COLO668 (cell line): Measurements from ENCODE around the gene RIPOR2.
"Not testable (repeated sequence)": the region's sequence is repeated elsewhere in the genome, so short reads cannot be mapped to it uniquely, and the experiment has no call there.

Experiments used
- DNase-seq: peaks from one replicate; lab custom pipeline; 2025; ENCODE audit not compliant: unreplicated experiment; lab: John Stamatoyannopoulos, UW

Gene RIPOR2

DNA sequence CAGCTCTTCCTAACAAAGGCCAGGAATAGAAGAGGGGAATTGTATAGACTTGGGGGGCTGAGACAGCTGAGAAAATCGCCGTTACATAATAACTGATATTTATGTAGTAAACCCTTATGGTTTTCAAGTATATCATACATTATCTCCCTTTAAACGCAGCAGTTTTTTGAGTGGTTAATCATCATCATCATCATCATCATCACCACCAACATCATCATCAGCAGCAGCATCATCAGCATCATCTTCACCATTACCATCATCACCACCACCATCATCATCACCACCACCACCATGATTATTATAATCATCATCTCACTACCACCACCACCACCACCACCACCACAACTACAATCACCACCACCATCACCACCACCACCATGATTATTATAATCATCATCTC lies 9.1 kb downstream of the RIPOR2 start:
- not testable (repeated sequence) for DNase-seq

DNA sequence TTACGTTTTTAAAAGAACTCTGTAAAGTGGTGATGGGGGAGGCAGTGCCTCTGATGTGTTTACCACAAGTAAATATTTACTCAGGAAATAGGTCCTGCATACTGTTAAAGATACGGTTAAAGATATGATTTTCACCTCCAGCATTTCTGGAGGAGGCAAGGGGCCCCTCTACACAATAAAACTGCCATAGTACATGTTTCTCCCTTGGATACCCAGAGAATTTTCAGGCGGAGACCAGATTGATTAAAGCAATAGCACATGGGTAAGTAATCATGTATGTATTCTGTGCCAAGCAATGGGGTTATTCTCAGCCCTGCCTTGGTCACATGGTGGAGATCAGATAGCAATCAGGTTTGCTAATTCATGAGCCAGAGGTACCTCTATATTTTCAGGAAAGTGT lies 9.6 kb downstream of the RIPOR2 start:
- peak; percentile 5 for DNase-seq

DNA sequence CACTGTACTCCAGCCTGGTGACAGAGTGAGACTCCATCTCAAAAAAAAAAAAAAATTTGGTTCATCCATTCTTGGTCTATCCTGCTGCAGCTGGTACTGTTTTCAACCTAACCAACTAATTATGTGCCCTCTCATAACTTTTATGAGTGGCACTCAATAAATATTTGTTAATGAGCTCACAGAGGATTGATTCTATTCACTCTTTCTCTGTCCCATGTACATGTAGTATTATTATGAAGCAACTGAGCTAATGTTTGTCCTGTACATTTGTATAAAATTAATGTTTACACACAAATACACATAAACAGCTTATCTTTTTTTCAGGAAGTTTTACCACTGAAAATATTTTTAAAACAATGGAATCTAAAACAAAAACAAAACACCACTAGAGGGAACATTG lies 10.1 kb downstream of the RIPOR2 start:
- no peak for DNase-seq

DNA sequence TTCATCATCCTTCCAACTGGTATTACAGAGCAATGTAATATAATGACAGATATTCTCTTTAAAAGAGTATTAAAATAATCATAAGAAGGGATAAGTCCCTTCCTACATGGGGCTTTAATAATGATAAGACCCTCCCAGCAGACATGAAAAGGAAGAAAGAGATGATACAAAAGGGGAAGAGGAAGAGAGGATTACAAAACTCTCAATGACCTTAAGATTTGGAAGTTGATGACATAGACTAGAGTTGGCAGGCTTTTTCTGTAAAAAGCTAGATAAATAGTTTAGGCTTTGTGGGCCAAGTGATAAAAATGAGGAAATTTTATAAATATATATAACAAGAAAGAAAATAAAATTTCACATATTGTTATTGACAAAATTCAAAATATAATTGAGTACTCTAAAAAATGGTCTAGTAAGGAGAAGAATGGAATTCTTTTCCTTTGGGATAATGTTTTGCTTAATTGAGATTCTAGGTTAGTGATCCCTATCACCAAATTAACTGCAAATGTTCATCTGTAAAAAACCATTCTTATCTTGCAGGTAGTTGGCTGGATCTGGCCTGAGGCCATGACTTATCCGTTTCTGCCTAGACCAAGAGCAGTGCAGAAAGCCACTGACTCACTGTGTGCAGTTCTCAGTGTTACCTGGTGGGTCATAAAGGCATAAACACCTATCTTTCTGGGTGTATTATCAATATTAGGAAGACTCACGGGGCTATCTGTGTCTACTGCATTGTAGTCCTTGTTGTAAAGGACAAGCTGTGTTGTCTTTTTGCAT lies 11.0 kb downstream of the RIPOR2 start:
- no peak for DNase-seq

DNA sequence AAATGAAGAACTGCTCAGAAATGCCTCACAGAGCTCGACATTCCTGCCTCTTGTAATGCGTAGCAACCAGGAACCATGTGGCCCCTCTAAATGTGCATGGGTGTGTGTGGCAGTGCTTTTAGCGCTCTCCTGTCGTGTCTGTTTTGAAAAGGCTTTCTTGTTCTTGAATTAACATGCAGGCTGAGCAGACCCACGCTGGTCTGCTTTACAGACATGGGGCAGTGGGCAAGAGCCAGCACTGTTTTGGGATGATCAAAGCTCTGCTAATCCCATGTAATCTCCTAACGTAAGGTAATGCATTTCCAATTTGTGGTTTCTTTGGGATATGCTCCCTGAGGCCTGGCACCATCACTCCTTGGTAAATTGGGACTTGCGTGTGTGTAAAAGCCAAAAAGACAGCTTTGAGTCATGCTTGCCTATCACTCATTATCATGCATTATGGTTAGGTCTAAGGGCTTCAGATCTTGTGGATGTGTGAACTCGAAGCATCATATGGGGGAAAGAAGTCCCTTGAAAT lies 11.8 kb downstream of the RIPOR2 start:
- DNase-seq: no peak

DNA sequence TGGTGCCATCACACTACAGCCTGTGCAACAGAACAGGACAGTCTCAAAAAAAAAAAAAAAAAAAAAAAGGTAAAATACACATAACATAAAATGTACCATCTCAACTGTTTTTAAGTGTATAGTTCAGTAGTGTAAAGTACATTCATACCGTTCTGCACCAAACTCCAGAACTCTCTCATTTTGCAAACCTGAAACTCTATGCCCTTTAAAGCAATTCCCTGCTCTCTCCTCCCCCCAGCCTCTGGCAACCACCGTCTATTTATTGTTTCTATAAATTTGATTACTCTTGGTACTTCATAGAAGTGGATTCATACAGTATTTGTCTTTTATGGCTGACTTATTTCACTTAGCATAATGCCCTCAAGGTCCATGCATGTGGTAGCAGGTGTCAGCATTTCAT lies 12.9 kb downstream of the RIPOR2 start:
- DNase-seq: peak; percentile 6

DNA sequence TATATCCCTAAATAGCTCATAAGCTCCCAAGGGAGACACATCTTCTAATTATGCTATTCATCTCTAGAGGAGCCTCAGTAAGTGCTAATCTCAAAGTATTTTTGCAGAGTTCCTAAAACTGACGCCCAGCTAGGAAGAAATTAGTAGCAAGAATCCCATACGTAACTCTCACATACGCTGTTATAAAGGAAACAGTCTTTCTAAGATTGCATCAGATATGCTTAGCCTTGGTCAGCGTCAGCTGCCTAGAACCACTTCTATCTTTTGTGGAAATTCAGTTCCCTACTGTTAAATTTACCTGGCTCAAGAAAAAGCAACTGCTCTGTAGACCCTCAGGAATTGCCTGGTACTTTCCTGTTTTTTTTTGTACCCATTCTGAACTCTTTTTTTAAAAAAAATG lies 13.6 kb downstream of the RIPOR2 start:
- no peak for DNase-seq

DNA sequence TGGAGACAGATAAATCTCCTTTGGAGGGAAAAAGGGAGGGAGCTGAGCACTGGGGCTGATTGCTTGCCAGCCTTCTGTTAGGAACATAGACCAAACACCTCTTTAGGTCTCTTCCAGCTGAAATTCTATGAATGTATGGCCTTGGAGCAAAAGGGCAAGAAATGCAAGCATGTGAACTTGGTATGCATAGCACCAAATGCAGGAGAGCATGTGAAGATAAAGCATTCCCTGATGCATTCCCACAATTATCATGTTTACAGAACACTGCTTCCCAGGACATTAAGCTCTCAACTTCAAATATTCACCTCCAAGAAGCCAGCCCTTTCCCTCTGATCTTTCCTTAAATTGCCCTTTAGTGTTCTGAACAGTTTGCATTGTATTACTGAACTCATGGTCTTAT lies 15.6 kb downstream of the RIPOR2 start:
- DNase-seq: no peak

DNA sequence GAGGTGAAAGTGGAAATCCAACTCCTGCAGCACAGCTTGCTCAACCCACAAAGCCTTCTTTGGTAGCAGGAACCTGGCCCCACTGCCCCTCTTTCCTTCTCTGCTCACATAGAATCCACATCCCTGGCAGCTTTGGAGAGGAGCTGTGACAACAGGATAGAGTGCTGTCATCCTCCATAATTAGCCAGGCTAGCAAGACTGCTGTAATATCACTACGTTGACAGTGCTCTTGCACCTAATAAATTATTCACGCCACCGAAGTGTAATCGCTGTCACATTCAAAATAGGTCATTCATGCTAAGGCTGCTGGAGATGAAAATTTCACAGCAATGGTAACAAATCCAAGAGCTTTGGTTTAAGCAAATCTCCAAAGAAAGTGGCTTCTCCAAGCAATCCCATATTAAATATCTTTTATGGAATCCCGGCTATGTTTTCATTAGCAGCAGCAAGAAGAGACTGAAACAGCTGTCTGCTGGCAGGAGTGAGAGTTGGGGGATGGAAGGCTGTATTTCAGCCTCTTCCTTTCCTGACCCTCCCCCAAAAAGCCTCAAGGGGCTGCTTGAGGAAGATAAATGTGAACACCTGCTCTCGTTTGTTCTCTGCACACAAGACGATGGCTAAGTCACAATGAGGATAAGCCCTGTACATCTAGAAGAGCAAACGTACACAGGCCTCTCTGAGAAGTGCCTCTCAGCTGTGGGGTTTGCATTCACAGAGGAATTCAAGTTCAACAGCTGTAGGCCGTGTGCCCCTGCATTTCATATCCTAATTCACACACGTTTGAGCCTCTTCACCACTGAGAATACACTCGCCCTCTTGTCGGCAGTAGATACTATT lies 16.5 kb downstream of the RIPOR2 start:
- peak; percentile 52 for DNase-seq

DNA sequence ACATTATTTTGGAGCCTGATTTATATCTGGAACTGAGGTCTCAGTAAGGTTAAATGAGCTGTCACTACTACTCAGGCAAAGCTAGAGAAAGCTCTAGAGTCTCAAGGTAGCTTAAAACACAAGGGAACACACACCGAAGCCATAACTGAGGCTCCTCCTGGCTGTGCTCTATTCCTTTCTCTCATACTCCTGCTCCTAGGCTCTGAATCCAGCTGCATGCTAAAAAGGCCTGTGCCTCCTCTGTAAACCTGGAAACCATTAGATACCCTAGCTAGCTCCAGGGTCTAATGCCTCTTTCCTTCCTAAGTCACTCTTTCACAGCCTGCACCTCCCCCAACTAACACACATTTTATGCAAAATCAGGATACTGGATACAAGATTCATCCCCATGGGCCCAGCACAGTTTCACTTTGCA lies 17.1 kb downstream of the RIPOR2 start:
- DNase-seq: no peak

DNA sequence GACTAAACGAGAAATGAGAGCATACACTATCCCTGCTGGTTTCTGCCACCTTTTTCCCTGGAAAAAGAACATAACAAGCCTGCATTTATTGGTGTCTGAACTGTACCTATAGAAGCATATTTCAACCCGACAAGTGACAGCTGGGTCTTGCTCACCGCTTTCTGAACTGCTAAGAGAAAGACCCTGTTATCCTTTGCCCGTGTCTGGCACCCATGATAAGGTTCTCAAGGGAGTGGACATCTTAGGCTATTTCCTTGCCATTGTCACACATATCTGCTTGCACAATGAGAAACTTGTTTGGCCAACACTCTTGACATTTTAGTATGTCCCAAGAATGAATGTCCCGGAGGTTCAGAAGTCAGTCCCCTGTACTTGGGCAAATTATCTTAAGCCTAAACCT lies 19.3 kb downstream of the RIPOR2 start:
- no peak for DNase-seq

DNA sequence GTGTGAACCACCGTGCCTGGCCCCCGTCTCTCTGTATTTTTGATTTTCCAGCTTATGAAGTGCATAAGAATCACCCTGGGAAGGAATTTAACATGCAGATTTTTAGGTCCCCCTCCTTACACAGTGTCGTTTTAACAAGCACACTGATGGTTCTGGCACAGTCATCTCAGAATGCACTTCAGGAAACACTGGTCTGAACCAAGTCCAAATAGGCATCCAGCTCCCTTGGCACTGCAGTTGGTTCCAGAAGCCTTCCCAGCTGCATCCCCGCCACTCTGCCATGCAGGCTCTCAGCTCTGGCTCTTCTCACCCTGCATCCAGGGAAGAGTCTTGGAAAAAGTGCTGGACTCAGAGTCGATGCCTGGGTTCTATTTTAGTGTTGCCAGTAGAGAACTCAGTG lies 20.1 kb downstream of the RIPOR2 start:
- DNase-seq: no peak

DNA sequence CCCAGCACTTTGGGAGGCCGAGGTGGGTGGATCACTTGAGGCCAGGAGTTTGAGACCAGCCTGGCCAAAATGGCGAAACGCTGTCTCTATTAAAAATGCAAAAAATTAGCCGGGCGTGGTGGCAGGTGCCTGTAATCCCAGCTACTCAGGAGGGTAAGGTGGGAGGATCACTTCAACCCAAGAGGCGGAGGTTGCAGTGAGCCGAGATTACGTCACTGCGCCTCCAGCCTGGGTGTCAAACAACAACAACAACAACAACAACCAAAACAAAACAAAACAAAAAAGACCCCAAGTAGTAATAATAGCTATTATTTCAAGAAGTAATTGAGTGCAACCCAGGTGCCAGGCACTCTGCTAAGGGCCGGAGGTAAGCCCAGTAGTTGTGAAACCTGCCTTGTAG lies 21.7 kb downstream of the RIPOR2 start:
- not testable (repeated sequence) for DNase-seq

DNA sequence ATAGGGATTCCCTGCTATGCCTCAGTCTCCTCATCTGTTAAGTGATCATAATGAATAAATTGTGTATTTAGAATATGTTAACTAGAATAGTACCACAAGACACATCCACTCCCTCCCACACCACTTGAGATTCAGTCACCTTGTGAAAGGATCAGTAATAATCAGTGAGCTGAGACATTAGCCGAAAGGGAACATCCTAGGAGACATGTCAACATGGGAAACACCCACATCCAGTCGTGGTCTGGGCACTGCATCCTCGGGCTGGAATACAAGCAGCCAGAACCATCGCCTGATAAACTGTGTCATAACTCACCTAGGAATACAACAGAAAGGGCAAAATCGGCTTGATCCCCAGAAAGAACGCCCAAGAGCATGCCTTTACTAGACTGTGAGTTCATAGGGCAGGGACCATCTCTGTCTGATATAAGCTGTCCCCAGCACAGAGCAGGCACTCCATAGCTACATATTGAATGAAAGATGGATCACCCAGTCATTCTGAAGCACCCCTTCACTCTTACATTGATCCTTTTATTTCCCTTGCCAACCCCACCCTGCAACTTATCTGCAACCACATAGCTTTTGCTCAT lies 23.9 kb downstream of the RIPOR2 start:
- no peak for DNase-seq

DNA sequence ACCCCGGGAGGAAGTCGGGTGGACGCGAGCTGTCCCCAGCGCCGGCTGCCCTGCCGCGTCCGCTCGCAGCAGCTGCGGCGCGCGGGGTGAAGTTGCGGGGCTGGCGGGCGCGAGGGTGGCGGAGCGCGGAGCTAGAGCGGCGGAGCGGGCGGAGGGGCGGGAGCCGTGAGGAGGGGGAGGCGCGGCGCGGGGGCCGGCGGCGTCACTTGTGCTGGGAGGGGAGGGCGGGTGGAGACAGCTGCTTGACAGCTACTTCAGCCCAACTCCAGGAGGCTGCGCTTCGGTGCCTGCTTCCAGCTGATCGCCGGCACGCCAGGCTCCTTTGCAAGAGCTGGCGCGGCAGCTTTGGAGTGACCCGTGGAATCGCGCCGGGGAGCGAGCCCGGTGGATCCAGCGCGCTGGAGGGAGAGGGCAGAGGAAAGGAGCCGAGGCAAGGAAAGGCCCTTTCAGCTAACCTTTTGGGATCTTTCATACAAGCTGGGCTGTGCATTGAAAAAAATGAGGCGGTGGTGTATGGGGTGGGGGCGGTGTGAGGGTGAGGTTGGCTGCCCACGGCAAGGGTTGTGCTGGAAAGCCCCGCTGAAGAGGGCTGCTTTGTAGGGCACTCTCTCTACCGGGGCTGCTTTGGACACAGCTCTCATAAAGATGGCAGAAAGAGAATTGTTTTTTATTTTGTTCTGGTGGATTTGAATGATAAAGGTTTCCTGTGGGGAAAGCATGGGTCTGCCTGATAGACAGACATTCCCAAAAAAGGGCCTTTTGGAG lies 24.6 kb downstream of the RIPOR2 start:
- DNase-seq: peak; percentile 48

DNA sequence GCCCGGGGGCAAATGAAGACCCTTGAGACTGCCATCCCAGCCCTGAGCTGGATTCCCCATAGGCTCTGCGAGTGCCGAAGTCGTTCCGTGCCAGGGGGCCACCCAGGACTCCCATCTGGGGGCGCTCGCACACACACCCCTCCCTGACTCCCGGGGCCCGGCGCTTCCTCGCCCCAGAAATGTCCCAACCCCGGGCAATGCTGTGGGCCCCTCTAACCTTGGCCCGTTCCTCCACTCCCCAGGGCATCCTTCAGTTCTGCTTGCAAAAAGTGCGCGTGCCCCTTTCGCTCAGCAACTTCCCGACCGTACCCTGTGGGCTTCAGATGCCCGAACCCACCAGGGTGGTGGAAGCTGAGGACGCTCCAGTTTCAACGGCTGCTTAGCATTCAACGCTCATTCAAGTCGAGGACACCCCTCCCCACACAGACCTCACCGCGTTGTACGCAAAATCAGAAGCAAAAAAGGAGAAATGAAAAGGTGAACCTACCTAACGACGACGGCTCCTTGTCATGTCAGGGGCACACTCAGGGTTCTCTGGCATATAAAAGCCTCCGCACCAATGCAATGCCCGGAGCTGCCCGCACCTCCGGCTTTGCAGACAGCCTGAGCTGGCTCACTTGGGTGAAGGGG lies 25.3 kb downstream of the RIPOR2 start:
- no peak for DNase-seq

DNA sequence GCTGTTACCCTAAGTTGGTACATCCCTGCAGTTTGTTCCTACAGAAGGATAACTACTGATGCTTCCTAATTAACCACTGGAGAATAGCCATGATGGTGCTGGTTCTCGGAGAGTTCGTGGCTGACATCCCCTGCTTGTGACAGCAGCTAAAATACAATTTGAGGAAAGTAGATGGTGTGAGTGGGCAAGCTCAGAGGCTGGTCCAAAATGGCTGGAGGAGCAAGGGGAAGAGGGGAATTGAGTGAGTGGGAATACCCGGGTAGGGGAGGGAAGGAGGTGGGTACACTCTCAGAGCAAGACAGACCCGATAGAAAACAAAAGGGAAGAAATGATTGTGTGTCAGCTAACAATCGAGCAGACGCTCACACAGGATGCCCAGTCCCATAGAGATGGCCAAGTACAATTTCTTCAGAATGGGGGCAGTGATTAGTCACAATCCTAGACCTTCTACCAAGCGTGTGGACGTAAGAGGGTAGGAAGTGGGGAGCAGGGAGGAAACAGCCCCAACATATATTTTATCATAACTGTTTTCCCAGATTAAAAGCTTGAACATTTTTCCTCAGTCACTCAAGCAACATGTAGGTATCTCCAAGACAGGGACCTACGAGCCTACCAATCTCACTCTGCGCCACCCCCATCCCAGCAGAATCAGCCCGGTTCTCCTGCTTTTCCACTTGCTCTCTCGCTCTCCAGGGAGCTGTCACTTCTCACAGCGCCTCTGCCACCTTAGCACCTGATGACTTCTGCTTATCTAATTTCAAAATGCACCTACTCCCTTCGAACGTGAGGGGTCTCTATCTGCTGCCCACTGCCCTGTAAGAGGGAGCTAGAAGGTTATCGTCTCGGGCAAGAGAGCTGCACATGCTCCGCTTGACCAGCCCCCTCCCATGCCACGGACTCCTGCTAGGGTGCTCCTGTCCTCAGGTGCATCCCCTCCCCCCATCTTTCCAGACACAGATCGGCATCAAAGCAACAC lies 26.2 kb downstream of the RIPOR2 start:
- DNase-seq: no peak

DNA sequence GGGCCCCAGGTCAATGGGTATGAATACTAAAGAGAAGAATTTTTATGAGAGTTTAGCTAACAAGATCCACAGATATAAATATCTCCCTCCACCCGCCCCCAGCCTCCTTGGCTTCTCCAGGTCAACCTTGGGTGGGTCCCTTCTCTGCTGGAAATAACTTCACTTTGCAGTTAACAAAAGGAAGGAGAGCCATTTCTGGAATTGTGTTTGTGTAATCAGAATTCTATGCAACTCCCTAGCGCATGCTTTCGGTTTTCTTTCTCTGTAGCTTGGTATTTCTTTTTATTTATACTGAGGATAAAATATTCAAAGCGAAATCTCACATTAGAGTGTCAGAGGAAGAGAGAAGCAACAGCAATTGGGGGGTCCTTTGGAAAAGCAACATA lies 27.1 kb downstream of the RIPOR2 start:
- no peak for DNase-seq

DNA sequence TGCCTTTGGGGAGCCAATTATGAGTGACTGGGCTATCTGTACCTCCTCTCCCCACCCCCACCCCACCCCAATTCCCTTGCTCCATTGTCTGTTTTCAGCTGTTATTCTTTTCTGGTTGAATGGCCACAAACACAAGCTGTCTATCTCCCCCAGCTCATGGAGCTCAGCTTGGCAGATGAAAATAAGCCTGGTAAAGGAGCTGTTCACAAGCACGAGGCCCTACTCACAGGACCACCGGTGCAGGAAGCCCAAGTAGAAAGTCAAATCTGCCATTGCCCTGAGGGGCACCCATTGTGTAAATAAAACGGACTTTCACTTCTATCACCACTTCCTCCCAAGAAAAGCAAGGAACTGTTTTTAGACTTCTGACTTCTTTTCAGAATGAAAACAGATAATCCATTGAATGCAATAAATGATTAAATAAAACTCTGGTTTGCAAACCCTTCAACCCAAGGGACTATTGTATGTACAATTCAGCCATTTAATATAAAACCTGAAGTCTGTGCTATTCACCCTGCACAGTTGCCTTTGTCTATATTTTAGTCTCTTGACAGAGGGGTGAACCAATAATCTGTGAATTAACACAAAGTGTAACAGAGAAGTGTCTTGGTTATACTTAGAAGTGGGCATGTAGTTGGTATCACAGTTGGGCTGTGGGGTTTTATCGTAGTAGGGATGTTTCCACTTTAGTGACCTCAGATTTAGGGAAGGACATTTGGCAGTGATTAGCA lies 27.7 kb downstream of the RIPOR2 start:
- DNase-seq: no peak
